Stimulated activated CD4-positive, alpha-beta T cell treated with anti-CD3 and anti-CD28 coated beads, Interleukin-1b, Interleukin-23, amount 100 ng/mL, for 4 hours (primary cell): ENCODE data around the gene KCNJ14.
A peak's percentile ranks its signal among the peaks of the same experiment; 100 is the strongest.

Source experiments
- DNase-seq, 2 donors: peaks; one replicate each; pipeline ENCODE4 v3.0.0-alpha.2; 2020; ENCODE audit warnings: low read depth in 2 of 2

The KCNJ14 gene

DNA sequence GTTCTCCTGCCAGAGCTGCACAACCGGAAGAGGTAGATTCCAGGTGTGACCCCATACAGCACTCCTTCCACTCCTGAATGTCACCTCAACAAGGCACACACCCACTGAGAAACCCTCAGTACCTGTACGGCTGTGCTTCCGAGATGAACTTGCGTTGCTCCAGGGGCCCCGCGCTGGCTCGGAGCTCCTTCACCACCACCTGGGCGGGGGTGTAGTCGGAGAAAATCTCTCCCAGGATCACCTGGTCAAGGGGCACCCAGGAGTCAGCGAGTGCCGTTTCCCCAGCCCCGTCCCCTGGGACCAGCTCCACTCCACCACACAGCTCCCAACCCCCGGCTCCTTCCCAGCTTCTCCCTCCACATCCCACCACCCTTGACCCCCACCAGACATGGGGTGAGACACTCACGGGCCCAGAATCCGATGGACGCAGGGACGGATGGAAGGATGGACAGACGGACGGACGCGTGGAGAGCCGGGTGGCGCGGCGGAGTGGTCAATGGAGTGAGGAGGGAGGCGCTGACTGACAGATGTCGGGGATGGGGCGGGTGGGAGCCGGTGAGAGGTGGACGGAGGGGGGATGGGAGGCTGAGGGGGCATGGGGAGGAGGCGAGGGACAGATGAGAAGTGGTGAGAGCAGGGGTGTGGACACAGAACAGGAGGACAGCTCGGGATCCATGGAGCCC, 53.5 kb downstream of the KCNJ14 start:
- DNase-seq, result no peak

DNA sequence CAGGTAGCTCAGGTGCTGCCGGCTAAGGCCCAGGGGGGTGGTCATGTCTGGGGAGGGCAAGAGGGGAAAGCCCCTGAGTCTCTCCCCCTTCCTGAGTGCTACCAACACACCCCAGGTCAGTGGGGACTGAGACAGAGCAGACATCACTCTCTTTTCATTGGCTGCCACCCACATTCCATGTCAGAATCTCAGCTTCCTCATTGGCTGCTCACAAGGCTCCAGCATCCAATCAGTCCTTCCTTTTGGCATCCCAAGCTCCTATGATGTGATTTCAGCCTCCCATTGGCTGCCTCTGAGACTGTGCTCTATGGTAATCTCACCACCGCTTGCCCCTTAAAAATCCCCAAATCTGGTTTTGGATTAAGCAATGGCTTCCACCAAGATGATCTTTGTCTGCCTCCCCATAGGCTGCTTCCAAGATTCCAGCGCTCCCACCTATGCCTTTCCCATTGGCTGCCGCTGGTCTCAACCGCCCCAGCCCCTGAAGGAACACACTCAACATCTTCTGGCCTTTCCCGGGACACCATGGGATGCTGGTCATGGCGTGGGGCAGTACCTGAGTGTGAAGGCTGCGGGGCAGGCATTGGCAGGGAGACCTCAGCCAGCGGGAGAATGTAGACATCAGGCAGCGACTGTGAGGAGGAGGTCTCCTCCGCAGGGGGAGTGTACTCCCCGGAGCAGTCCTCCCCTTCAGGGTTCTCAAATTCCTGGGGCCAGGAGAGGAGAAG, 54.3 kb downstream of the KCNJ14 start:
- DNase-seq, result no peak

DNA sequence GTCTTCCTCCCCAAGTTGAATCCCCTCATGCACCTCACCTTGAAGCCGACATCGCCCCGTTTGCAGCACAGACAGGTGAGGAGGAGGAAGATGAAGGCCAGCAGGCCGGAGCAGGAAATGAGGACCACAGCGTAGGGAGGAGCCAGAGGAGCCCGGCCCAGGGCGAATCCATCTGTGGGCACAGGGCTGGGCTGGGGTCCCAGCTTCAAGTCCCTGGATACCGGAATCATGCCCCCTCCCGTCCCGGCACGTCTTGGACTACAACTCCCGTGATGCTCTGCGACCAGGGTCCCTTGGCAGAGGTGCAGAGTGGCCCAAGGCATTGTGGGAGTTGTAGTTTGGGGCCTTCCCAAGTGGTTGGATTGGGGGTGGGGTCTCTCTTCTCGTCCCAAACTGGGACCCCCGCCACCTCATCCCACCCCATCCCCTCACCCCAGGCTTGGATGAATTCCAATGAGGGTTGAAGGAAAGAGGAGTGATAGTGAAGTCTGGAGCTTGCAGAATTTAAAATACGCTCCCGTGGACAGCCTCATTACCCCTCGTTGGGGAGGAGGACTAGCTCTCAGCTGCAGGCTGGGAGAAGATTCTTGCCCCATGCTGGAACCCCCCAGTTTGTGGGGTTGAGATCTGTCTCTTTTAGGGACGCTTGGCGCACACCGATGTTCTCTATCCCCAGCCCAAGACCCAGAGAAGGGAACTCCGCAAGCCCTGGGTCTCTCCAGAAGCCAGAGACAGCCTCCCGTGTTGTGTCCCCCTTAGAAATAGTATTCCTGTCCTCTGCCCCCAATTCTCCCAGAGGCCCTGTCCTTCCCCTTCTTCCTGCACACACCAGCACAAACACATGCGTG, 55.3 kb downstream of the KCNJ14 start:
- peak; percentile 60 to 61 for DNase-seq

GRCh38 chr19:48511321-48511731, 56.0 kb downstream of the KCNJ14 start:
- DNase-seq, result no peak

GRCh38 chr19:48511800-48512503, 56.6 kb downstream of the KCNJ14 start, which contains the start of gene LMTK3:
Gene LMTK3, minus strand, starts transcription at chr19:48511835. Its CDS starts 259 bp downstream, at chr19:48511576.
- DNase-seq, result peak; percentile 57 to 68

GRCh38 chr19:48512504-48513288, 57.3 kb downstream of the KCNJ14 start:
- DNase-seq, result no peak

DNA sequence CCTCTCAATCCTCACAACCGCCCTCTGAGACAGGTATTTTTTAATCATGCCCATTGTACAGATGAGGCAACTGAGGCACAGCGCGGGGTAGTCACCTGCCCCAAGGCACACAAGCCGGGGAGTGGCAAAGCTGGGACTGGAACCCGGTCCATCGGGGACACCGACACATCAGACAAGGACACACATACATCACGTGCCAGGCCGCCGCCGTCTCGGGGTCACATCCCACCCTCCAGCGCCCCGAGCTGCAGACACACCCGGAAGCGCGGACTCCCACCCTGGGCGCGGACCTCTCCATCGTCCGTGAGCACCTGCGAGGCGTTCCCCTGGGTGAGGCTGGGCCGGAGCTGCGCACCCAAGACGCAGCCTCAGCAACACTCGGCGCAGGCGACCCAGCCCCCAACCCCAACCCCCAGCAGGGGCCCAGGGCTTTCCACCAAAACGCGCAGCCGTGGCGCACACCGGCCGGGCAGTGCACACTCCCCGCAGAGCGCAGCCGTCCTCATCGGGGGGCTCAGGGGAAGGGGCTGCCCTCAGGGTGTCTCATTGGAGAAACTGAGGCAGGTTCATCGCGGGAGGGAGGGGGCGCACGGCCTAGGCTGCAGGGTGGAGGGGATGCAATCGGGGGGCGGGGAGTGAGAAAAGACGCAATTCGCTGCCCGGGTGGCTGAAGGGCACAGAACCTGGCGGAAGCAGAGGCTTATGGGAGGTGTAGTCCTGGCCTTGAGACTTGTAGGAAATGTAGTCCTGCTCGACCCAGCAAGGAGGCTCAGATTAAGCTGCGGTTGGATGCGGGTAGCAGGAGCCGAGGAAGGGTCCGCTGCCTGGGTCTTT, 58.1 kb downstream of the KCNJ14 start:
- peak in 1 of 2 donors; percentile 60 for DNase-seq

GRCh38 chr19:48514123-48514458, 58.7 kb downstream of the KCNJ14 start:
- DNase-seq, result no peak

GRCh38 chr19:48516536-48516935, 61.2 kb downstream of the KCNJ14 start:
- no peak for DNase-seq
